ENCODE results near the gene NFKBIE. TPM values are rescaled to one million over a fixed set of nuclear protein-coding genes. Genes with fewer than 3 reads are reported as not detected.

Gene NFKBIE
- total RNA-seq, 1 experiment from 2014 or later = 33.4 TPM

DNA sequence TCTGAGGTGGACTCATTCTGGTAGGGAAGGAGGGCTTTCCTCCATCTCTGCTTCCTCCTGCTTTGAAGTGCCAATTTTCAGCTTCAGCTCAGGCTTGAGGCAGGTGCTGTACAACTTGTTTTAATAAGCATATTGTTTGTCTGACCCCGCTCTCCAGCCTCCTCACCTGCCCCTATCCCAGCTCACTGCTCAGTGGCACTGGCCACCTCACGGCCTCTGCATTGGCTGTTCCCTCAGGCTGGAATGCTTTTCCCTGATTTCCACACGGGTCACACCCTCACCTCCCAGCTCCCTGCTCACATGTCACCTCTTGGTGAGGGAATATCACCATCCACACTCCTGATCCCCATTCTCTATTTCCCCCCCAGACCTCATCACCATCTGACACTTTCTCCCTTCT lies 33.5 kb upstream of the NFKBIE start:
- DNase-seq (ENCODE audit: low read depth) = no peak
- in situ Hi-C loops (cut with HindIII; ENCODE audit: low pct_unique_long_range_greater_than_20kb, low sequenced_read_pairs) = no loop called here

DNA sequence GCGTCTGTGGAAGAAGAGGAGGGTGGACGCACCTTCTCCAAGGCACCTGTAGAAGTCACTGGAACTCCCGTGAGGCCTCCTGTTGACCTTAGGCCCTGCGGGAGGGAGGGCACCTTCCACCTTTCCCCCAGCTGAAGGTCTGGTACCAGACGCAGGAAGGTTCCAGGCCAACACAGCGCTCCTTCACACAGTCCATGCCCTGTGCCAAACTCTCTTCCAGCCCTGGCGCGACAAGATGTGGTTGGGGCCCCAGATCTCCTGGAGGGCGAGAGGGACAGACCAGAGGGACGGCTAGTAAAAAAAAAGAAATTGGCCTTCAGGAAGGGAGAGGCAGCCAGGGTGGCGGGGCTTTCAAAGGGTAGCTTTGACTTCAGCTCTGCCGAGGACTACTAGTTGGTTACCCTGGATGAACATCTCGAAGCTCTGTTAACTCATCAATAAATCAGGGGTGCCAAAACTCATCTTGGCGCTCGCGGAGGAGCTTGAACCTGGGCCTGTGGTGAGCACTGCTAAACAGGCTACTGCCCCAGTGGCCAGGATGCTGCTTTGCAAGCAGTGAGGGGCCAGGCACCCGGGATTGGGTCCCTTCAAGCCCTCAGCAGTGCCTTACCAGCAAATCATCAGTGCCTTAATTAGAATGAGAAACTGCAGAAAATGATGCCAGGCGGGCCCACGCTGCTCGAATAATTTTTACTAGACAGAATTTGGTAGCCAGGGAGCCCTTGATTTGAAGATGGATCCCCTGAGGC lies 32.9 kb upstream of the NFKBIE start:
- in situ Hi-C loops (cut with HindIII; ENCODE audit: low pct_unique_long_range_greater_than_20kb, low sequenced_read_pairs) = no loop called here
- no peak for DNase-seq (ENCODE audit: low read depth)

DNA sequence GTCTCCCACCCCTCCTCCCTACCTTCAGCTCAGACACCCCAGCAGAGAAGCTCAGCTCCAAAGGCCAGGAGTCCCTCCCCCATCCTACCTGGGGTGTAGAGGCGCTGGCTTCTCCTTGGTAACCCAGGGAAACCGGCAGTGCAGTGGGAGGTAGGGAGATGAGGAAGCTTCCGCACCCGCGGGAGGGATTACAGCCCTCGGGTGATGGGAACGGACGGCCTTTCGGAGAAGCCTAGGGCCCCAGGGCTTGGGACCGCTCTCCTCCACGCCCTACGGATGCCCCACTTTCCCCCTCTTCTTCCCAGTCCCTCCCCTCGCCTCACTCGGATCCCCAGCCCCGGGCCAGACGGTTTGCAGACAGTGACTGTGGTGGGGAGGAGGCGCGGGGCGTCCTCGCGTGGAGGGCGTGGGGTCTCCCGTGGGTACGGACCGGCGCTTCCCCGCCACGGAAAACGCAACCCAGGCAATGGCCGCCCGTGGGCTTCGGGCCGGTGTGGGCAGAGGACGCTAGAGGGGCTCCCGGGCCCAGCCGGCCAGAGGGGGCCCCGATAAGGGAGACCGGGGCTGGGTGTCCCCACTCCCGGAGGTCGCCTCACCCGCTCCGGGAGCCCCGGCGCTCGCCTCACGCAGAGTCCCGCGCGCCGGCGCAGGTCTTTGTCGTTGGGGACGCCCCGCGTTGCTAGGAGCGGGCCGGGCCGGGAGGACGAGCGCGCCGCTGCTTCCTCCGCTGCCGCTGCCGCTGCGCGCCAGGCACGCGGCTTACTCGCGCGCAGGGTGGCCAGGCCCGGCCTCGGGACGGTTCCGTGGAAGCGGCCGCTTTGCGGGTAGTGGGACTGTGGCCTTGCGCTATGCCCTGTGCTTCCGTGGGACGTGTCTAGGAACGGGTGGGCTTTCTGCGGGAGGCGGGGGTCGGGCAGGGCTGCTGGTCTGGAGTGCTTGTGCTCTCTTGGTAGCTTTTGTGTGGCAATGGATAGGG lies 32.0 kb upstream of the NFKBIE start:
- no peak for DNase-seq (ENCODE audit: low read depth)

DNA sequence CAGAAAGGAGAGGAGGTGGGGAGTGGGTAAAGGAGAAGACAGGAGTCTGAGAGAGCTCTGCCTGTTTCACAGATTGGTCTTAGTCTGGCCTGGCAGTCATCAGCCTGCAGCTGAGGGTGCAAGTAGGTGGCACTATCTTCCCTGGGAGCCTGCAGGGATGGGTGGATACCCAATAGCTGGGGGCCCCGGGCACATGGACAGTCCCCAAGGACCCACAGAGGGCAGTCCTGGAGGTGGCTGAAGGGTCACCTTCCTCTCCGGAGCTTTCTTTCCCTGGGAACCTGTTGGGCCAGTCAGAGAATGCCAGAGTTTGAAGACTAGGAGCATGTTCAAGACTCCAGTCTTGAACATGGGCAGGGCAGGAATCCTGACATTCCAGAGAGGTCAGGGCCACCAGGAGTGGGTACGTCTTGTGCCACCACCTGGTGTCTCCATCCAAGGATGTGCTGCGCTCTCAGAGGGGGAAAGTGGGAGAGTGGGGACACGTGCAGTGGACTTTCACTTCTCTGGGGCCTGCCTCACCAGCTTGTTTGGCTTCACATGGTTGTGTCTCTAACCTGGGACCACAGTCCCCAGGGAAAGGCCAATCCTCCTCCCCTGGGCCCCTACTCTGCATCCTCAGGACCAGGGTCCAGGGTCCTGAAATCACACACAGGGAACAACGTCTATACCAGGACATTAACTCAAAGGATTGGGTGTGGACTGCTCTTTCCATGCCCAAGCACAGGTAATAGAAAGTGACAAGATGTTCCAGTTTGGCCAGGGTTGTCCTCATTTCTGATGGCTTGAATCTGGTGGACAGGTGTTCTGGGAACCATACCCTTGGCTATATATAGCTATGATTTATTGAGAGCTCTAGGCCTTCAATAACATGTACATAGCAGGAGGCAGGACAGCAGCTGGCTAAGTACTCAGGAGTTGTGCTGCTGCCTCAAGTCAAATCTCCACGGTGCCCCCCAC lies 29.8 kb upstream of the NFKBIE start:
- in situ Hi-C loops (cut with HindIII; ENCODE audit: low pct_unique_long_range_greater_than_20kb, low sequenced_read_pairs) = no loop called here
- no peak for DNase-seq (ENCODE audit: low read depth)

More for the DNA sequence above, 32.0 kb upstream of the NFKBIE start:
- in situ Hi-C loops (cut with HindIII; ENCODE audit: low pct_unique_long_range_greater_than_20kb, low sequenced_read_pairs) = no loop called here

DNA sequence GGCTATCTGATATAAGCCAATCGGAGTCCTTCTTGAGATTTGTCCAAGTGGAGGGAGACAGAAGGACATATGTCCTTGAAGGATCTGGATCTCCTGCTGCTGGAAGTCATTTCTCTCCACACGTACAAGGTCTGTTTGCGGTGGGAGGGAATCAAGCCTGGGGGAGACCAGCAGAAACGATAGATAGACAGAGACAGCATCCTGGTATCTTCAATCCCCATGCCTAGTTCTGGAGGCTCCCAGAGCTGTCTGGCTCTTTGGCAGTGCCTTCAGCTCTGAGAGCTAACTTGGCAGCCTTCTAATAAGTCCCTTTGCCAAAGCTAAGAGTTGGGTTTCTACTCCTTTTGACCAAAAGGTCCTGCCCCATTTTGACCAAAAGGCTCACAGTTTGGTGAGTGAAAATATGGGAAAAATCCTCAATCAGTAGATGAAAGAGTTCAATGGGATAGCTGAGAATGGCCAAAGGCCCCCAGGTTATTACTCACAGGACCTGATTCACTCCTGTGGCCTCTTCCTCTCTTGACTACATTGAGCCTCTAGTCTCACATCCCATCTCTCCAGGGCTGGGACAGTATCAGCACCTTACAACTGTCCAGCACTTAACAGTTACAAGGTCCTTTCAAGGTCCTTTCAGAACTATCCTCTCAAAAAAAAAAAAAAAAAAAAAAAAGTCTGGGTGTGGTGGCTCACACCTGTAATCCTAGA lies 27.5 kb upstream of the NFKBIE start:
- in situ Hi-C loops (cut with HindIII; ENCODE audit: low pct_unique_long_range_greater_than_20kb, low sequenced_read_pairs) = no loop called here

DNA sequence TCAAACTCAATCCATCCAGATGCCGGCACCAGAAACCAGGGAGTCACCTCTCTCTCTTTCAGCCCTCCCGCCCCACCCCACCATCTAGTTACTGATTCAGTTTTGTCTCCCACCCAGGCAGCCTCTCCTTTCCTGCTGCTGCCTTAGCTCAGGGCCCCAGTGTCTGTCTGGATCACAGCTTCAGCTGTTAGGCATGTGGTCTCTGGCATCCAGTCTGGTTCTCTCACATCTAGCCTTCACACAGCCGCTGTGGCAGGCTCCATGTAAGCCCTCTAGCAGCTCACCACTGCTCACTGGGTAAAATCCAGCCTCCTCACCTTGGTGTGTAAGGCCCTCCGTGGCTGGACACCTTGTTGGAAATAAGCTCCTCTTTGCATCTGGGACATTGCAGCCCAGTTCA lies 26.5 kb upstream of the NFKBIE start:
- no peak for DNase-seq (ENCODE audit: low read depth)
- in situ Hi-C loops (cut with HindIII; ENCODE audit: low pct_unique_long_range_greater_than_20kb, low sequenced_read_pairs) = no loop called here

More for the DNA sequence above, 27.5 kb upstream of the NFKBIE start:
- DNase-seq (ENCODE audit: low read depth) = no peak

DNA sequence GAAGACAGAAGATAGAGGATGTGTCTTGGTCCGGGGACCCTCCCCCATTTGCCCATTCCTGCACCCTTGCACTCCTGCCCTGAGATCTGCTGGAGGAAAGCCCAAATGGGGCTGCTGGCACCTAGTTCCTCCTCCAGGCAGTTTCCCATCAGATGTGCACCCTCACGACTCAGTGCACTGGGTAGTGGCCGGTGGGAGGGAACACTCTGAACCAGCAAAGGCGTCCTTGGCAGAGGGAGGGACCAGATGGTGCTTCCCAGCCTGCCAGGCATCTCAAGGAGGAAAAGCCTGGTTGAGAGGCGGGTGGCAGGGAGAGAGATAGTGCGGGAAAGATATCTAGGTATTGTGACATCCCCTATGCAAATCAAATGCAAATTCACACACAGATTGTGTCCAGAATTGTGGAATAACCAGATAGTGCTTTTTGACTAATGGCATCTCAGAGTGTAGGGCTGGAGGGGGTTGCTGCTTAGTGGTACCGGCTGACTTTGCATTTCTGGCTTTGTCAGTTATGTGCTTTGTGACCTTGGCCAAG lies 24.4 kb upstream of the NFKBIE start:
- no peak for DNase-seq (ENCODE audit: low read depth)
- in situ Hi-C loops (cut with HindIII; ENCODE audit: low pct_unique_long_range_greater_than_20kb, low sequenced_read_pairs) = no loop called here

DNA sequence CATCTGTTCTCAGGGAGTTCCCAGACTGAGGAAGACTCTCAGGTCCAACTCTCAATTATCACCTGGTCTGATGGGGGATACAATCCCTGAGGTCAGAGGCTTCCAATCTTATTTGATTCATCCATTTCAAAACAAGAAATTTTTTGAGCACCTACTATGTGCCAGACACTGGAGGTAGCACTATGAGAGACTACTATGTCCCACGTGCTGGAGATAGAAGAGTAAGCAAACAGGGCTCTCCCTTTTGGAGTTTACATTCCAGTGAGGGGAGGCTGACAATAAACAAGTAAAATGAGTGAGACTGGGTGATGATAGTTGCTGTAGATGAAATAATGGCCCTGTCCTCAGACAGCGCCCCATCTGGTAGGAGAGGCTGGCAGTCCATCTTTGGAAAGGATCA lies 21.4 kb upstream of the NFKBIE start:
- in situ Hi-C loops (cut with HindIII; ENCODE audit: low pct_unique_long_range_greater_than_20kb, low sequenced_read_pairs) = no loop called here
- no peak for DNase-seq (ENCODE audit: low read depth)

DNA sequence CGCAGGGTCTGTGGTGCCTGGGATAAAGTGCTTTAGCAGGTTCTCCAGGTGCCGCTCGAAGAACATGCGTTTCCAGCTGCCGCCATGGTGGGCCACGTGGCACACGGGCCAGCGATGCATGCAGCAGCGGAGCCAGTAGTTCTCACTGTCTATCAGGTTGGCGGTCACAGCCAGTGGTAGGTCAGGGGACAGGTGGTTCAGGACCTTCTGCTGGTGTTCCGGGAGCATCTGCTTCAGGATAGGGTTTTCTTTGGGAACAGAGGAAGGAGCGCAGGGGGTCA lies 20.9 kb upstream of the NFKBIE start:
- in situ Hi-C loops (cut with HindIII; ENCODE audit: low pct_unique_long_range_greater_than_20kb, low sequenced_read_pairs) = no loop called here
- DNase-seq (ENCODE audit: low read depth) = no peak

DNA sequence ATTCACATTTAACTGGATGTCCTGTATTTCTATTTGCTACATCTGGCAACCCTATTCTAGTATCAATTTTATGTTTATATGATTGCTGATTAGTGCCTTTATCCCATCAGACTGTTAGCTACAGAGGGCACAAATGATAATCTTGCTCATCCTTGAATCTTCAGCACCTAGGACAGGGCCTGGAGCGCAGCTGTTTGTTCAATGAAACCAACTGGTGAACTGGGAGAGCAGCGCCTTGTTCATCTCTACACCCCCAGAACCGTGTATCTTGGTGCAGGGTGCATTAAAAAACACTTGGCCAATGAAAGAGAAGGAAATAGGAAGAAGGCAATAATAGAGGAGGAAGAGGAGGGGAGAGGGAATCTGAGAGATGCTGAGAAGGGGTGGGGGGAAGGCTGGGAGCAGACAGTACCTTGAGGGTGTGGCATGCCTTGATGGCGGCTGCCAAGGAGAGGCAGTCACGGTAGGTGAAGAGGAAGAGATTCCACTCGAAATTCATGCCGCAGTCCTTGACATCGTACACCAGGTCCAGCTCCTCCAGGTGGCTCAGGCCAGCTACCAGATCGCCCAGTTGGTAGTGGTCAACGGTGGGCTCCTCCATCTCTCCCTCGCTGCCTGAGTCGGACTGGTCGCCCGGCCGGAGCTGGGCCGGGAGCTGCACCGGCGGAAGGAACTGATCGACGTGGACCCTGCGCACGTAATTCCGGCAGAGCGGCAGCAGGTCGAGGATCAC lies 20.4 kb upstream of the NFKBIE start:
- in situ Hi-C loops (cut with HindIII; ENCODE audit: low pct_unique_long_range_greater_than_20kb, low sequenced_read_pairs) = no loop called here
- peak; percentile 29 for DNase-seq (ENCODE audit: low read depth)

DNA sequence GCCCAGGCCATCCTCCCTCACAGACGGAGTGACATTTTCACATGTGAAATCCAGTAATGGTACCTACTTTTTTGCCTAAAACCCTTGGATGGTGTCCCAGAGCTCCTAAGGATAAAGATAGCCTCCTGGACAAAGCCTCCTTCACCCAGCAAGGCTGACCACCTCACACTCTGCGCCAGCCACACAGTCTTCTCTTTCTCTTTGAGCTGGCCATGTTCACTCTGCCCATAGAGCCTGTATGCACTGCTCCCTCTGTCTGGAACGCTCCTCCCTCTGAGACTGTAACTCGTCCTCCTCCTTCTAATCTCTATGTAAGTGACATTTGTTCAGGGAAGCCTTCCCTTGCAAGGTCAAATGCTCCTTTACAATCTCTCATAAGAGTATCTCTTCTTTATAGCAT lies 19.5 kb upstream of the NFKBIE start:
- no peak for DNase-seq (ENCODE audit: low read depth)
- in situ Hi-C loops (cut with HindIII; ENCODE audit: low pct_unique_long_range_greater_than_20kb, low sequenced_read_pairs) = no loop called here

DNA sequence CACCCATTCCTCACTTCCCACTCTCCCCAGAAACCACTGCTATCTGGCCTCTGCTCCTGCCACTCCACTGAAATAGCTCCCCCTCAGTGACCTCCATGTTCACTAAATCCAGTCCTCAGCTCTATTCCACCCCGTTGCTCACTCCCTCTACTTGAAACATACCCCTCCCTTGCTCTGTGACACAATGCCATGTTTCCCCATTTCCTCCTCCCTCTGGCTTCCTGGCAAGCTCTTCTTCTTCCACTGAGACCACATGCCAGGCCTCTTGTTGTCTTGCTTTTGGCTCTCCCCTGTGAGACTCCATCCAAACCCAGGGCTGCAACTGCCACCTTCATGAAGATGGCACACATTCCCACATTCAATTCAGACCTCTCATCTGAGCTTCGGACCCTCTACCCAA lies 18.8 kb upstream of the NFKBIE start:
- DNase-seq (ENCODE audit: low read depth) = no peak
- in situ Hi-C loops (cut with HindIII; ENCODE audit: low pct_unique_long_range_greater_than_20kb, low sequenced_read_pairs) = no loop called here

DNA sequence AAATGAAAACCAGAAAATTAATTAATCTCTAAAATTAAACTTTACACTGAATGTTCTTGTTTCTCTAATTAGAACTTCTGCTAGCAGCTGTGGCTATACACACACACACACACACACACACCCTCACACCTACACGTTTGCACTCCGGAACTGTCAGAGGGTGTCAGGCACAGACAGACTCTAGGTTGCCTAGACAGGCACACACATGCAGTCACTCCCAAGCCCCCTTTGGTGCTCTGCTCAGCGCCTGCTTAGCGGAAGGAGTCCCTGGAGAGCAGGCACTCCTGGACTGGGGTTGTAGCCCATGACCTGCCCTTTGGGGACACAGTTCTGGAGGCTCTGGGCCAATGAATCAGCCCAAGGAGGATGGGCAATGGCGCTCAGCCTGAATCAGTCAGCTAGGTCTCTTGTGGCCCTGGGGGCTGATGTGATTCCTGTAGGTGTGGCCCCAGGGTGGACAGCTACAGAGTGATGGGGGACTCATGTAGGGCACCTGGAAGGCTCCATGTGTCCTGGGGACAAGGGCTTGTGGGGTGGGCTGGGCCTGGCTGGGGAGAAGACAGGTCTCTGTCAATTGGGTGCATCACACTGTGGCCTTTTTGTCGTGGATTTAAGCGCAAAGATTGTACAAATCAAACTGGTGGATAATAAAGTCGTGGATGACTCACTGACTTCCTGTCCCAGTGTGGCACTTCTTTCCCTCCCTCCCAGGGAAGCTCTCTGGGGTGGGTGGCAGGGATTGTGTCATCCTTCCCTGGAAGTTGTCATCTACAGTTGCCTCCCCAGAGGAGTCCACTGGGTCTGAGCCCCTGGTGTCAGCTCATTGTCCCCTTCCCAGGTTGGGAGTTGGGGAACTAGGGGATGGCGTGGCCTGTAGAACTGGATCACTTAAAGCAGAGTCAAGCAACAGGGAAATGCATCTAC lies 13.7 kb upstream of the NFKBIE start:
- no peak for DNase-seq (ENCODE audit: low read depth)
- in situ Hi-C loops (cut with HindIII; ENCODE audit: low pct_unique_long_range_greater_than_20kb, low sequenced_read_pairs) = no loop called here

DNA sequence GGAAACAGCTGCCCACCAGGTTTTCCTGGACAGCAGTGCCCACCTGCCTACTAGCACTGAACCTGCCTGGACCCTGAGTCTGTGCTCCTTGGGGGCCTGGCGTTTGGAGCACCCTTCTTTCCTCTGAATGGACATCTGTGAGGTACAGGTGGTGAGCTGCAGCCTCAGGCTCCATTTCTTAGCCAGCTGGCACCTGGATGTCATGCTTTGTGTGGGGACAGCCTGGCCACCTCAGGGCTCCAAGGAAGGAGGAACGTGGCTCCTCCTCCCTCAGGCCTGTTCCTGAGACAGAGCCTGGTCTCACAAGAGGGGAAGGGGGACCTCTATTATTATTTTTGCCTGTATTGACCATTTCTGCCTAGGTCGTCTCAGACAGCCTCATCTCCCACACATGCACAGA lies 13.0 kb upstream of the NFKBIE start:
- no peak for DNase-seq (ENCODE audit: low read depth)
- in situ Hi-C loops (cut with HindIII; ENCODE audit: low pct_unique_long_range_greater_than_20kb, low sequenced_read_pairs) = no loop called here

DNA sequence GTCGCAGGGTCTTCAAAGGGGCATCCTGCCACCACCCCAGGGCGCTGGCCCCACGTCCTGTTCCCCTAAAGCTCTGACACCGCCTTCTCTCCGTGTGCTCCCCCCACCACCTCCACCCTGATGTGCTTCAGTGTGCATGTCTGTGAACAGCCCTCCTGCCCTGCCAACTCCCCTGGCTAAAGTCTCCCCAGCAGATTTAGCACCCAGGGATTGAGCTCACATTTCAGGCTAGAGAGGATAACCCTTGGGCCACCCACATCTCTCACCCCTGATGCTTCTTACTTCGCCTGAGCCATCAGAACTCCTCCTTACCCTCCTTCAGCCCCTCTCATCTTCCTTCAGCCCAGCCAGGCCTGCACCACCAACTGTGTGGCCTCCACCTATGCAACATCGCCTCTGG lies 12.4 kb upstream of the NFKBIE start:
- DNase-seq (ENCODE audit: low read depth) = no peak
- in situ Hi-C loops (cut with HindIII; ENCODE audit: low pct_unique_long_range_greater_than_20kb, low sequenced_read_pairs) = no loop called here

Data from Caki2 (cell line).